Panc1 (cell line): ENCODE results near the gene MAP2K4. TPM values are rescaled to one million over a fixed set of nuclear protein-coding genes. Genes with fewer than 3 reads are reported as not detected.

Experiments
- ATAC-seq: fragments of 200-7000 bp; cut with Tn5 transposase; 2 replicates; pipeline ENCODE4 v1.9.1; 2020; ENCODE audit warnings: mild to moderate bottlenecking, moderate library complexity
- BruUV-seq: library from RNA; stranded (reverse); fragments of 400-500 nt; replicated peaks from 2 replicates; lab custom pipeline; 2021; lab: Mats Ljungman, UMichigan
- CTCF ChIA-PET: fragments of 300-600 bp; sonication (Branson Sonifier 250); formaldehyde crosslinking; loops from one replicate; lab custom pipeline; 2022; ENCODE audit warnings: antibody characterized with exemption; lab: Charles Lee
- POLR2A ChIA-PET: fragments of 300-600 bp; sonication (Branson Sonifier 250); formaldehyde crosslinking; loops from one replicate; lab custom pipeline; 2022; ENCODE audit warnings: antibody characterized with exemption; lab: Charles Lee
- DNase-seq: peaks from one replicate; pipeline ENCODE4 v3.0.0-alpha.2; 2010; ENCODE audit warnings: low read depth, low spot score
- H3K27ac ChIP-seq: 2 replicates; pipeline ENCODE4 v1.5.1; 2011; ENCODE audit warnings: mild to moderate bottlenecking, low read length, inconsistent platforms
- H3K27me3 ChIP-seq: fragments of 200-500 bp; sonication (Bioruptor generic); 2 replicates; pipeline ENCODE4 v1.6.0; 2014; ENCODE audit warnings: low read length, inconsistent platforms; ENCODE audit not compliant: control insufficient read depth, insufficient read depth
- H3K36me3 ChIP-seq: fragments of 200-500 bp; sonication (Bioruptor generic); 2 replicates; pipeline ENCODE4 v1.5.1; 2014; ENCODE audit warnings: inconsistent platforms, mild to moderate bottlenecking, low read length, moderate library complexity; ENCODE audit not compliant: control insufficient read depth, insufficient read depth
- H3K4me1 ChIP-seq: 2 replicates; pipeline ENCODE4 v1.5.1; 2011; ENCODE audit warnings: inconsistent platforms, mild to moderate bottlenecking, low read length, moderate library complexity; ENCODE audit not compliant: control insufficient read depth, insufficient read depth
- H3K4me3 ChIP-seq, 2 experiments: 2 replicates each; pipeline ENCODE4 v1.5.1; 2011 to 2012; ENCODE audit warnings: low read depth in 2 of 2, low read length in 2 of 2, mild to moderate bottlenecking in 2 of 2, inconsistent platforms in 1 of 2, moderate library complexity in 1 of 2
- H3K9me3 ChIP-seq: fragments of 200-500 bp; sonication (Bioruptor generic); 2 replicates; pipeline ENCODE4 v1.5.1; 2014; ENCODE audit warnings: low read depth, mild to moderate bottlenecking, inconsistent platforms, low read length, moderate library complexity; ENCODE audit not compliant: control insufficient read depth, insufficient read depth
- CTCF ChIP-seq: fragments of 450-650 bp; IDR thresholded peaks from 2 replicates; pipeline ENCODE4 v1.5.1; 2017; ENCODE audit warnings: mild to moderate bottlenecking
- POLR2AphosphoS5 ChIP-seq: IDR thresholded peaks from 2 replicates; pipeline ENCODE4 v1.6.1; 2012; ENCODE audit warnings: mild to moderate bottlenecking, low read depth, low read length, moderate library complexity
- REST ChIP-seq, 2 experiments: IDR thresholded peaks; 2 replicates each; pipeline ENCODE4 v1.6.1; 2011 to 2012; ENCODE audit warnings: low read depth in 2 of 2, control low read depth in 1 of 2, low read length in 1 of 2, mild to moderate bottlenecking in 1 of 2, moderate library complexity in 1 of 2; ENCODE audit not compliant: insufficient read depth in 1 of 2
- SIN3A ChIP-seq: IDR thresholded peaks from 2 replicates; pipeline ENCODE4 v1.6.1; 2012; ENCODE audit warnings: low read depth, mild to moderate bottlenecking, low read length, moderate library complexity, borderline replicate concordance; ENCODE audit not compliant: insufficient read depth
- TCF7L2 ChIP-seq: IDR thresholded peaks from 2 replicates; pipeline ENCODE4 v1.6.1; 2011; ENCODE audit warnings: mild to moderate bottlenecking, low read depth, low read length, inconsistent platforms
- in situ Hi-C: cut with HindIII; loops from 2 replicates; pipeline ENCODE4 v1.10.0; 2016; ENCODE audit warnings: low sequenced_read_pairs, low pct_unique_long_range_greater_than_20kb
- intact Hi-C: fragments of 100-400 bp; cut with micrococcal nuclease; formaldehyde crosslinking; loops from one replicate; pipeline ENCODE4 v1.10.0; 2022; ENCODE audit not compliant: unreplicated experiment
- total RNA-seq: library from RNA; stranded (reverse); gene quantifications from one replicate; pipeline ENCODE4 v1.2.1, GENCODE V29; 2021; ENCODE audit not compliant: unreplicated experiment

Gene MAP2K4
- total RNA-seq, 1 experiment from 2014 or later, result 16.8 TPM

GRCh38 chr17:12068946-12069345 lies 48.3 kb downstream of the MAP2K4 start:
- no peaks in the 10 kb centered on the region for H3K9me3 ChIP-seq
- no TSS peak for BruUV-seq
- no peaks in the 10 kb centered on the region for H3K36me3 ChIP-seq
- no peak overlapping the region for H3K4me3 ChIP-seq
- intact Hi-C loops (no loop called here), in situ Hi-C loops (no loop called here)
- no peaks in the 10 kb centered on the region for H3K4me1 ChIP-seq
- ChIA-PET CTCF (no interaction called here), POLR2A (no interaction called here)
- DNase-seq (no peak), ATAC-seq (no peak)
- H3K27ac ChIP-seq, result no peak overlapping the region
- H3K27me3 ChIP-seq, result no peaks in the 10 kb centered on the region
- TF ChIP-seq POLR2AphosphoS5 (no peak), TCF7L2 (no peak), REST (IDR thresholded peaks at IDR 0.05; ENCODE audit: insufficient read depth in 1 of 2, low read depth in 2 of 2, low read length in 1 of 2) (no peak), CTCF (no peak), SIN3A (no peak)

- no peak for ATAC-seq
- H3K4me1 ChIP-seq, result no peaks in the 10 kb centered on the region
- H3K36me3 ChIP-seq, result no peaks in the 10 kb centered on the region
- in situ Hi-C loops (no loop called here), intact Hi-C loops (no loop called here)
- ChIA-PET POLR2A (no interaction called here), CTCF (no interaction called here)
- H3K4me3 ChIP-seq, result no peak overlapping the region
- H3K27ac ChIP-seq, result no peak overlapping the region
- no peaks in the 10 kb centered on the region for H3K27me3 ChIP-seq
- TF ChIP-seq CTCF, result no peak
- no peak for DNase-seq
- BruUV-seq, result no TSS peak
- no peaks in the 10 kb centered on the region for H3K9me3 ChIP-seq
Observed at GRCh38 chr17:12070561-12070960, 49.9 kb downstream of the MAP2K4 start.

GRCh38 chr17:12074346-12074745 lies 53.7 kb downstream of the MAP2K4 start:
- no peaks in the 10 kb centered on the region for H3K36me3 ChIP-seq

More at GRCh38 chr17:12074346-12074745, 53.7 kb downstream of the MAP2K4 start:
- no peaks in the 10 kb centered on the region for H3K27me3 ChIP-seq
- H3K9me3 ChIP-seq, result no peaks in the 10 kb centered on the region
- POLR2A ChIA-PET, result no interaction called here
- TF ChIP-seq REST (IDR thresholded peaks at IDR 0.05; ENCODE audit: insufficient read depth in 1 of 2, low read depth in 2 of 2, low read length in 1 of 2), result no peak
- TF ChIP-seq CTCF, result no peak
- TF ChIP-seq SIN3A, result no peak
- TF ChIP-seq TCF7L2, result no peak
- no peak for TF ChIP-seq POLR2AphosphoS5
- intact Hi-C loops, result no loop called here
- CTCF ChIA-PET, result no interaction called here
- no peak overlapping the region for H3K4me3 ChIP-seq
- no peaks in the 10 kb centered on the region for H3K4me1 ChIP-seq
- in situ Hi-C loops, result no loop called here
- ATAC-seq, result no peak
- H3K27ac ChIP-seq, result no peak overlapping the region
- no TSS peak for BruUV-seq
- DNase-seq, result no peak
